ENCODE measurements around the gene PAK3.

The PAK3 gene

GRCh38 chrX:111095974-111096895, at the start of gene PAK3:
Gene PAK3, plus strand, starts transcription at chrX:111096191. Its CDS starts 26,913 bp downstream, at chrX:111123104.
- DNase-seq (ENCODE audit: low spot score), result peak; percentile 50

GRCh38 chrX:111047575-111047974, 48.4 kb upstream of the PAK3 start:
- DNase-seq (ENCODE audit: low spot score), result no peak

GRCh38 chrX:111052478-111052877, 43.5 kb upstream of the PAK3 start:
- DNase-seq (ENCODE audit: low spot score), result no peak

GRCh38 chrX:111071542-111072277, 24.3 kb upstream of the PAK3 start:
- no peak for DNase-seq (ENCODE audit: low spot score)

- DNase-seq (ENCODE audit: low spot score), result no peak
Measured at GRCh38 chrX:111083081-111083480, 12.9 kb upstream of the PAK3 start.

- no peak for DNase-seq (ENCODE audit: low spot score)
Measured at GRCh38 chrX:111086591-111087006, 9.4 kb upstream of the PAK3 start.

GRCh38 chrX:111088628-111089027, 7.4 kb upstream of the PAK3 start:
- no peak for DNase-seq (ENCODE audit: low spot score)

GRCh38 chrX:111090458-111090857, 5.5 kb upstream of the PAK3 start:
- DNase-seq (ENCODE audit: low spot score), result no peak

- peak; percentile 53 for DNase-seq (ENCODE audit: low spot score)
Measured at GRCh38 chrX:111098874-111099273, 2.9 kb downstream of the PAK3 start.

- DNase-seq (ENCODE audit: low spot score), result peak; percentile 73
Measured at GRCh38 chrX:111100191-111100590, 4.2 kb downstream of the PAK3 start.

- no peak for DNase-seq (ENCODE audit: low spot score)
Measured at GRCh38 chrX:111101580-111101979, 5.6 kb downstream of the PAK3 start.

GRCh38 chrX:111102636-111103035, 6.6 kb downstream of the PAK3 start:
- no peak for DNase-seq (ENCODE audit: low spot score)

- no peak for DNase-seq (ENCODE audit: low spot score)
Measured at GRCh38 chrX:111103246-111103645, 7.3 kb downstream of the PAK3 start.

GRCh38 chrX:111110098-111110775, 14.2 kb downstream of the PAK3 start:
- DNase-seq (ENCODE audit: low spot score), result no peak

- no peak for DNase-seq (ENCODE audit: low spot score)
Measured at GRCh38 chrX:111114806-111115205, 18.8 kb downstream of the PAK3 start.

GRCh38 chrX:111116666-111117065, 20.7 kb downstream of the PAK3 start:
- DNase-seq (ENCODE audit: low spot score), result no peak

GRCh38 chrX:111119341-111119740, 23.4 kb downstream of the PAK3 start:
- no peak for DNase-seq (ENCODE audit: low spot score)

- no peak for DNase-seq (ENCODE audit: low spot score)
Measured at GRCh38 chrX:111123125-111123524, 27.1 kb downstream of the PAK3 start.

GRCh38 chrX:111123606-111124179, 27.7 kb downstream of the PAK3 start:
- DNase-seq (ENCODE audit: low spot score), result no peak

GRCh38 chrX:111124418-111124817, 28.4 kb downstream of the PAK3 start:
- no peak for DNase-seq (ENCODE audit: low spot score)

- DNase-seq (ENCODE audit: low spot score), result no peak
Measured at GRCh38 chrX:111127038-111127437, 31.0 kb downstream of the PAK3 start.

- no peak for DNase-seq (ENCODE audit: low spot score)
Measured at GRCh38 chrX:111129921-111130320, 33.9 kb downstream of the PAK3 start.
